HepG2 (cell line): ENCODE measurements around the gene IFT172. TPM values are rescaled to one million over a fixed set of nuclear protein-coding genes. Genes with fewer than 3 reads are reported as not detected.

Experiments
- GTF3A ChIP-seq: sonication (generic); formaldehyde crosslinking; conservative IDR thresholded peaks from 2 replicates; pipeline ENCODE4 v1.4.0; 2020; ENCODE audit warnings: mild to moderate bottlenecking, missing genetic modification reagents
- HMGA1 ChIP-seq: sonication (generic); formaldehyde crosslinking; conservative IDR thresholded peaks from 2 replicates; pipeline ENCODE4 v1.4.0; 2020; ENCODE audit warnings: missing genetic modification reagents
- KDM4B ChIP-seq: sonication (generic); formaldehyde crosslinking; IDR thresholded peaks from 2 replicates; pipeline ENCODE4 v1.4.0; 2020; ENCODE audit warnings: missing genetic modification reagents
- KDM5B ChIP-seq: sonication (generic); formaldehyde crosslinking; IDR thresholded peaks from 2 replicates; pipeline ENCODE4 v1.4.0; 2020; ENCODE audit warnings: missing genetic modification reagents, mild to moderate bottlenecking, borderline replicate concordance
- MLX ChIP-seq: IDR thresholded peaks from 2 replicates; pipeline ENCODE4 v1.6.1; 2016
- RCOR2 ChIP-seq: IDR thresholded peaks from 2 replicates; pipeline ENCODE4 v1.6.1; 2016; ENCODE audit warnings: missing biosample characterization, missing genetic modification reagents
- RFX1 ChIP-seq: fragments of 450-650 bp; IDR thresholded peaks from 2 replicates; pipeline ENCODE4 v1.6.1; 2017
- SAP130 ChIP-seq: IDR thresholded peaks from 2 replicates; pipeline ENCODE4 v1.6.1; 2016; ENCODE audit warnings: low read depth
- ZBED4 ChIP-seq: sonication (generic); formaldehyde crosslinking; IDR thresholded peaks from 2 replicates; pipeline ENCODE4 v1.4.0; 2020; ENCODE audit warnings: missing genetic modification reagents, borderline replicate concordance
- ZBTB46 ChIP-seq: sonication (generic); formaldehyde crosslinking; IDR thresholded peaks from 2 replicates; pipeline ENCODE4 v1.4.0; 2020; ENCODE audit warnings: mild to moderate bottlenecking, missing genetic modification reagents, borderline replicate concordance
- ZBTB7B ChIP-seq: sonication (generic); formaldehyde crosslinking; IDR thresholded peaks from 2 replicates; pipeline ENCODE4 v1.4.0; 2020; ENCODE audit warnings: missing genetic modification reagents
- ZMYM2 ChIP-seq: sonication (generic); formaldehyde crosslinking; IDR thresholded peaks from 2 replicates; pipeline ENCODE4 v1.8.0; 2022; ENCODE audit warnings: mild to moderate bottlenecking, missing genetic modification reagents
- ZMYM3 ChIP-seq: sonication (generic); formaldehyde crosslinking; IDR thresholded peaks from 2 replicates; pipeline ENCODE4 v1.5.1; 2020; ENCODE audit warnings: mild to moderate bottlenecking, missing genetic modification reagents
- ZNF275 ChIP-seq: sonication (generic); formaldehyde crosslinking; IDR thresholded peaks from 2 replicates; pipeline ENCODE4 v1.8.0; 2022; ENCODE audit warnings: missing genetic modification reagents, mild to moderate bottlenecking, inconsistent platforms, borderline replicate concordance
- ZNF33B ChIP-seq: sonication (generic); formaldehyde crosslinking; IDR thresholded peaks from 2 replicates; pipeline ENCODE4 v1.5.1; 2020; ENCODE audit warnings: mild to moderate bottlenecking, missing genetic modification reagents
- ZNF503 ChIP-seq: sonication (generic); formaldehyde crosslinking; IDR thresholded peaks from 2 replicates; pipeline ENCODE4 v1.4.0; 2020; ENCODE audit warnings: missing genetic modification reagents
- ZNF510 ChIP-seq: sonication (generic); formaldehyde crosslinking; IDR thresholded peaks from 2 replicates; pipeline ENCODE4 v1.4.0; 2020; ENCODE audit warnings: low read depth, mild to moderate bottlenecking, missing genetic modification reagents
- ZNF543 ChIP-seq: sonication (generic); formaldehyde crosslinking; IDR thresholded peaks from 2 replicates; pipeline ENCODE4 v1.4.0; 2020; ENCODE audit warnings: mild to moderate bottlenecking, missing genetic modification reagents
- ZNF710 ChIP-seq: sonication (generic); formaldehyde crosslinking; IDR thresholded peaks from 2 replicates; pipeline ENCODE4 v1.5.0; 2020; ENCODE audit warnings: mild to moderate bottlenecking, missing genetic modification reagents, borderline replicate concordance
- polyA plus RNA-seq, 8 experiments: library from polyadenylated mRNA; depleted of rRNA in 3 of 8; stranded (reverse) in 7 of 8; unstranded in 1 of 8; fragments of >200 nt; fragmentation: Illumina TruSeq in 4 of 8; extraction: Trizol in 4 of 8; gene quantifications; 2 replicates each; pipeline versions ENCODE4 v1.2.1 to v1.2.3, GENCODE V29; 2011 to 2016; ENCODE audit warnings: low read depth in 4 of 8, missing spikeins in 1 of 8, mixed read lengths in 1 of 8; ENCODE audit not compliant: insufficient read depth in 1 of 8
- total RNA-seq, 5 experiments: library from RNA; depleted of rRNA; stranded (reverse); fragments of >200 nt; fragmentation: Illumina TruSeq; extraction: Trizol; gene quantifications; 2 replicates each; pipeline ENCODE4 v1.2.3, GENCODE V29; 2016; ENCODE audit warnings: low read depth in 1 of 5

Gene IFT172
- total and polyA plus RNA-seq, 2 of the 13 experiments (the other 11 are each of a cell fraction or from before 2014, with no cell fraction given) = 21.6 to 35.7 TPM

- TF ChIP-seq RCOR2 (CRISPR knock-in tag) (0 out of 2 replicates have a peak, but pooled peaks have one; percentile 34), ZBTB7B (CRISPR knock-in tag) (no peak), ZNF275 (CRISPR knock-in tag) (no peak), ZBED4 (CRISPR knock-in tag) (no peak), ZBTB46 (no peak), ZNF710 (CRISPR knock-in tag) (no peak), ZMYM3 (peak; percentile 93), ZMYM2 (CRISPR knock-in tag) (peak; percentile 81), ZNF503 (CRISPR knock-in tag) (no peak), GTF3A (CRISPR knock-in tag) (no peak), ZNF510 (no peak), MLX (CRISPR knock-in tag) (no peak), SAP130 (CRISPR knock-in tag) (peak; percentile 46; the same call in 1 of the 2 replicates), KDM5B (CRISPR knock-in tag) (no peak), RFX1 (no peak), KDM4B (CRISPR knock-in tag) (no peak), ZNF33B (no peak), HMGA1 (CRISPR knock-in tag) (no peak), ZNF543 (CRISPR knock-in tag) (no peak)
Observed at GRCh38 chr2:27421660-27422250, 67.8 kb downstream of the IFT172 start (continued).
